Measurements from ENCODE around the gene PRKG1. TPM values are rescaled to one million over a fixed set of nuclear protein-coding genes. Genes with fewer than 3 reads are reported as not detected.
"Not testable (repeated sequence)": the region's sequence is repeated elsewhere in the genome, so short reads cannot be mapped to it uniquely, and the experiment has no call there.

Gene PRKG1
- total RNA-seq, 1 experiment from 2014 or later = 1.7 TPM

DNA sequence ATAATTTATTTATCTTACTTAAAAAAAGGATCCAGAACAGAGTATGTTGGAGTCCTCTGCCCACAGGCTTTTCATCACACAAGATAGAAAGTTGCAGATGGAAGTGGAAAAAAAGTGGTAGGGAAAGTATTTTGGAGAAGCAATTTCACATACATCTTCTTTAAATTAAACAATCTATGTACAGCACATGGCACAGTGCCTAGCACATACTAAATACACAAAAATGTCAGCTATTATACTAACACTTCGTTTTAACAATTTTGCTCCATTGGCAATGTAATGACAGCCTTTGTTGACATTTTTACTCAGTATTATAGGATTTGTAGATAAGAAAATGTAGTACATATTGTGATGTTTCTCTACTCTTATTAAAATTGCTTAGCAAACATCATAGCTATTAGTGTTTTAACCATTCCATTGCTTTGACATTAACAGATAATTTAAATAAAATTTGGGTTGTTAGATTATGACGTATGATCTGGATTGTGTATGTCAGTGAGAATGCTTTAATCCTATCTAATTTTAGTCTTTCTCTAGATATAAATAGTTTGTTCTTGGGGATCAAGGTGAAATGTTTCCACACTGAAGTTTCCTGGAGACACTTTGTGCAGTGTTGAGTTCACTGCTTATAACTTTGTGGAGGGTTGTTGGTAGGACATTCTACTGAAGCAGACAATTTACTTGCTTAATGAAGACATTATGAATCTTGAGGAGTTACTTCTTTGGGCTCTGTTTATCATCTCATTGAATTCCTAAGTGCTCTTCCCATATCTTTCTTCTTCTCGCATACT lies 1037.0 kb downstream of the PRKG1 start:
- no peak for DNase-seq (ENCODE audit: low read depth)

DNA sequence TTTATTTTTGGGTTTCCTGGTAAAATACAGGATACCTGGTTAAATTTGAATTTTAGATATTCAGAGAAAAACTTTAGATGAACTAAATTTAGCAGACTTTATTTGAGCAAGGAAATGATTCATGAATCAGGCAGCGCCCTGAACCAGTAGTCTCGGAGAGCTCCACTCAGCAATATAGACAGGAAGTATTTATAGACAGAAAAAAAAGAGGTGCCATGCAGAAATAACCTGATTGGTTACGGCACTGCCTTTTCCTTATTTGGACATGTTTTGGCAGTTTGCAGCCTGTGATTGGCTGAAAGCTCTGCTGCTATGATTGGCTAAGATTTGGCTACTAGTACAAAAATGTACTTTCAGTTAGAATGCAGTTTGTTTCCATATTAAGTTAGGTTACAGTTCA lies 1041.5 kb downstream of the PRKG1 start:
- DNase-seq (ENCODE audit: low read depth) = peak; percentile 49

DNA sequence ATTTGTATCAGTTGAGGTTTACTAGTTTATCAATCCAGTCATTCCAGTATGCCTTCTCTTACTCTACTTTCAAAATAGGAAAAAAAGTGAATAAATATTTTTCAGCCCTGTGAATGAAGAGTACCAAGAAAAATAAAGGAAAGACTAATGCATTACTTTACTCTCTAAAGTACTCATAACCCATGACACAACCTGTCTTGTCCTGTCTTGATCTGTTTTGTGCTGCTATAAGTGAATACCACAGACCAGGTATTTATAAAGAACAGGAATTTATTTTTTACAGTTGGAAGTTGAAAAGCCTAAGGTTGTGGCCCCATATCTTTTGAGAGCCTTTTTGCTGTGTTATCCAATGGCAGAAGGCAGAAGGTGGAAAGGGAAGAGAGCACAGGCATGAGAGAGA lies 1045.2 kb downstream of the PRKG1 start:
- DNase-seq (ENCODE audit: low read depth) = no peak

DNA sequence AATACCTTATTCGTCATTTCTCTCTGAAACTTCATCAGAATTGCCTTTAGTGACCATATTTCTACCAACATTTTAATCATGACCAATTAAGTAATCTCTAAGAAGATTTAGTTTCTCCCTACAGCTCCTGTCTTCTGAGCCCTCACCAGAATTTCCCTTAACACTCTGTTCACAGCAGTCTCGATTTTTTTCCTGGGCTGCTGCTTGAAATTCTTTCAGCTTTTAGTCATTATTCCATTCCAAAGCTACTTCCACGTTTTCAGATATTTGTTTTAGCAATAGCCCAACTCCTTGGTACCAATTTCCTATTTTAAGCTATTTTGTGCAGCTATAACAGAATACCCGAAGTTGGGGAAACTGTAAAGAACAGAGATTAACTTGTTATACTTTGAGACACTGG lies 1047.4 kb downstream of the PRKG1 start:
- no peak for DNase-seq (ENCODE audit: low read depth)

DNA sequence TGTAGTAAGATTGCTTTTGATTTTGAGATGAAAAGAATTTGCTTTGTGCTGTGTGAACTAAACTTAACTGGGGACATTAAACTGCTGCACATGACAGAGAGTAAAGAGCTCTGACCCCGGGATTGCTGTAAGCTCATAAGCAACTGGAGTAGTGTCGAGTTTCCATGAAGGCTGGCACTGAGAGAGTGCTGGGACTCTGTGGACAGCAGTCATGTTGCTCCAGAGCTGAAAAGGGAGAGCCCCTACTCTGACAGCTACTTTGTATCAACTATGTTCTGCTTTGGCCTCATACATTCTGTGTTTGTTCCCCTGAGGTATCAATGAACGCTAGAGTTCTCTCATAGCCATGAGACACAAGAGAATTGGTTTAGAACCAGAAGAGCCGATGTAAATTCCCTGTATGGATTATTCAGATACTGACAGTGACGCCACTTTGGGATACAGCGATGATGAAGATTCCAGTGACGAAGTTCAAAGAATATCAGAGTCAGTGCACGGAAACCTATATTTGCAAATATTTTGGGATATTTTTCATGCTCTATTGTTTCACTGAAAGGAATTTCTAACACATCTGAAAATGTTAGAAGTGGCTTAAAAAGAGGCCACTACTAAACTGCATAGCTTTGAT lies 1053.9 kb downstream of the PRKG1 start:
- no peak for DNase-seq (ENCODE audit: low read depth)

DNA sequence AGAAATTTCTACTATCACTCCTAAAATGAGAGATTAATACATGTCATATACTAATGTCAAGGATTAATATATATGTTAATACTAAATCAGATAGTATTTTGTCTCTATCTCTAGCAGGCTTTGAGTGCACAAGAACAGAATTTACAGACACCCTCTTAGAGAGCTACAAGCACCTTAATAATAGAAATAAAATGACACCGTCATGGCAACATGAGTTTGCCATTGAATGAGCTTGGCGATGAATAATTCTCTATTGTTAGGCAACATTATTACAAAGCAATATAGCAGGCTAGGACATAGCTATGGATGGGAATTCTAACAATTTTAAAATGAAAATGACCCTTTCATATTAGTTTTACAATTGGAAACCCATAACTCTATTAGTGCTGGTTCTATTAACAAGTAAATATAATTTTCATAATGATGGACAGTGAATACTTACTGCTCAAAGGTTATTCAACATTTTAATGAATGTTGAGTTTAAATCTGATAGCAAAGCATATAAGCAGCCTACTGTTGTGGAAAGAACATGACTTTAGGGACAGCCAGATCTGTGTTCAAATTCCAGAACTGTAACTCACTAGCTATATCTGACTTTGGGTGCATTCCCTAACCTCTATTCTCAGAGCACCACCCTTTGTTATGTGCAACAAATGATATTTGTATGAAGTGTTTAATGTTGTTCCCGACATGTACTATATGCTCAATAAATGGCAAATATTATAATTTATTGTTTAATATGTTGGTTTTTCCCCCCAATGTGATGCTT lies 1055.3 kb downstream of the PRKG1 start:
- no peak for DNase-seq (ENCODE audit: low read depth)

DNA sequence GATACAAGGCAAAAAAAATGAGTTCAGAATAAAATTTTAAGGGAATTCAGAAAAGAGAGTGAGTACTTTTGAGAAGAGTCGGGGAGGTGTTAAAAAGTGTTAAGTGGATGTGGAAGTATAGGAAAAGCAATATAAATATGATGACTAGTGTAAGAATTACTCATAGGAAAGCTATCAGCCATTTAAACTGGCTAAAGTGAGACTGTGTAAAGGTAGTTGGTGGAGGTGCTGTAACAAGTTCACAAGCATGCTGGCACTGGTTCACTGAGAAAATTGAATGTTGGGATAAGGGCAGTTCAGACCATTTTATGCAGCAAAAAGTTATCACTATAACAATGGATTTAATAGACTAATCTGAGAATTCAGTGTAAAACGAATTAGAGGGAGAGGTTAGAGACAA lies 1060.8 kb downstream of the PRKG1 start:
- DNase-seq (ENCODE audit: low read depth) = no peak

DNA sequence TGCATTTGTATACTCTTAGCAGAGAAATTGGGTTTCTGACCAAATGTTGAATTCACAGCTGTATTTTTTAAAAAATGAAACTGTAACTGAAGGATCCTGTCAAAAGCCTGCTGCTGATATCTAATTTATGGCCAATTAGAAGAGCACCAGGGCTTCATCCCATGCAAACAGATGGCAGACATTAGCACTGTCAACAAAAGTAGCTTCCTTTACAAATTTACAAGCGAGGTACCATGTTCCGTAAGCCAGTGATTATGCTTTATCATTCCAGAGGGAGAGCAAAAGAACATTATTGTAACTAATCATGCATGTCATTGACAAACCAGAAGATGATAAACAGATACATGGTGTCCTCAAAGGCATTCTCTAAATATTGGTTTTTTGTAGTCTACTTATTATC lies 1062.6 kb downstream of the PRKG1 start:
- DNase-seq (ENCODE audit: low read depth) = no peak

DNA sequence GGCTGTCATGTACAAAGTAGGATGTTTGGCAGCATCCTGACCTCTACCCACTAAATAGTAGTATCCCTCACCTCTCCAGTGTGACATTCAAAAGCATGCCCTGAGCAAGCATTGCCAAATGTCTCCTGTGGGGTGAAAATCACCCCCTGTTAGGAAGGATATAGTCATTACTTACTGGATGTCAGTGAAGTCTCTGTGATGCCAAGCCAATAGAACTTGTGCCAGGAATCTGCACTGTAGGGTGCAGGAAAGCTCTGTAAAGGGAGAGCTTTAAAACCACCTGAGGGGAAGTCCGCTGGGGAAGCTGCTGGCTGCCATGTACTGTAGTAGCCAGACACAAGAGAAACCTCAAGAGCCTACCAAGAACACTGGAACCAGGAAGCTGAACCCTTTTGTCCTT lies 1069.1 kb downstream of the PRKG1 start:
- DNase-seq (ENCODE audit: low read depth) = no peak

DNA sequence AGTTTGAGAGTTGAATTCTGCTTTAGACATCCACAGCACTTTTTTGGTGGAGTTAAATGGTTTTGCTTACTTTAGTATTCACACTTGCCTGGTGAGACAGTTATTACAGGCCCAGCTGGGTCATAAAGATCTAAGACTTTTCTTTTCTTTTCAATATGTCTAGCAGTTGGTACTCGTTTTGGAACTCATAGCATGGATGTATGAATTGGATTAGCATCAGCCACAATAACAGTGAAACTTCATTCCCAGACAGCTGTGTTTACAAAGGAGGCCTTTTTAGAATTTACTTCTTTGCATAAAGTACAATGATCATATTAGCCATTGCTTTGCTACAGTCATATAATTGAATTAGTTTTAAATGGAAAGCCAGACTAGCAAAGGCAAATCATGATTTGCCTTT lies 1071.3 kb downstream of the PRKG1 start:
- DNase-seq (ENCODE audit: low read depth) = no peak

DNA sequence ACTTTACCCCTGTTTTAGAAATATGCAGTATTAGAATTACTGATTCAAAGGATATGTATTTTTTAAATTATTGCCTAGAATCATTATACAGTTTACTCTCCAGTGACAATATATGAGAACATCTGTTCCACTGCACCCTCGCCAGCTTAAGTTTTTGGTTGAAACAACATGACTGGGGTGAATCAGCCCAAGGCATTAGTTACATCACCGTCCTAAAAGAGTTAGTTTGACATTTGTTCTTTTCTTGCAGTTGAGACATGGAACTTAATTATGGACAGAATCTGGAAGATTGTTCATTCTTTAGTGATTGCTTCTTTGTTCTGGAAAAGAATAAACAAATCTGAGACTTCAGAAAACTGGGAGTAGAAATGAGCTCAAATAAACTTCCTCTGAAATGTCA lies 1072.5 kb downstream of the PRKG1 start:
- no peak for DNase-seq (ENCODE audit: low read depth)

DNA sequence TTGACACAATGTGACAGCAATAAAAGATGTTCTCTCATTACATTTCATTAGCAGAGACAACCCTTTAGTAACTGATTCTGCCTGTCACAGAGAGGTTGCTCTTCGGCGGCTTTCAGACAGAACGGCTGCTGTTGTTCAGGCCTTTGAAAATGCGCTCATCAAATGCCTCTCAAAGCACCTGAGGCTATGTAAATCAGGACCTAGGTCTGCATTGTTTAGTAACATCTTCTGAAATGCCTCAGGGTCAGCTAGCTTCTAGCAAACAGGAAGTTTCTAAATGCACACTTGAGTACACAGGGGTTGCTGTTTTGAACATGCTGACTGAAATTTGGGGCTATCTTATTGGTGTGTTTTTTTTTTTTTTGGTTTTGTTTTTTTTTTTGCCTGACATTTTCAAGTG lies 1096.5 kb downstream of the PRKG1 start:
- no peak for DNase-seq (ENCODE audit: low read depth)

DNA sequence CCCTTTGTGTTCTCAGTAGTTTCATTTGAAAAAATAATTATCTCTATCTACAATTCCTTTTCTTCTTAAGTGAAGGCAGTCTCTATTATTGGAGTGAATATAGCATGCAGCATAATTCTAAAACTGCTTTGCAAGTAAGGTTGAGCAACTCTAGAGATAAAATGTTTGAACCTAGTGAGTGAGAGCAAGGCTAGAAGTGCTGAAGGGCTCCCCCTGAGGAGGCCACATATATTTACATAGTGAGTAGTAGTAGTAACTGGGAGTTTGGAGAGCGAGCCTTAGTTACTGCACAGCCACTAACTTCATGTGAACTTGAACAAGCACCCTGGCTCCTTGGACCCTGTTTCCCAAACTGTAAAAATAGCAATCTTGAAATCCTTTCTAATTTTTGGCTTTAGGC lies 1098.3 kb downstream of the PRKG1 start:
- DNase-seq (ENCODE audit: low read depth) = peak; percentile 12

DNA sequence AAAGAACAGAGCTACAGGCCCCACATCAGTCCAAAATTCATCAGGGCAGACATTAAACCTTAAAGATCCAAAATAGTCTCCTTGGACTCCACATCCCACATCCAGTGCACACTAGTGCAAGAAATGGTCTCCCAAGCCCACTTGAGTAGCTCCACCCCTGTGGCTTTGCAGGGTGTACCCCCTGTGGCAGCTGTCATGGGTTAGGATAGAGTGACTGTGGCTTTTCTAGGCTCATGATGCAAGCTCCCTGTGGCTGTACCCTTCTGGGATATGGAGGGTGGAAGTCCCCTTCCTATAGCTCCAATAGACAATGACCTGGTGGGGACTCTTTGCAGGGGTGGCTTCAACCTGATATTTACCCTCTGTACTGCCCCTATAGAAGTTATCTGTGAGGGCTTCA lies 1111.0 kb downstream of the PRKG1 start:
- DNase-seq (ENCODE audit: low read depth) = no peak

DNA sequence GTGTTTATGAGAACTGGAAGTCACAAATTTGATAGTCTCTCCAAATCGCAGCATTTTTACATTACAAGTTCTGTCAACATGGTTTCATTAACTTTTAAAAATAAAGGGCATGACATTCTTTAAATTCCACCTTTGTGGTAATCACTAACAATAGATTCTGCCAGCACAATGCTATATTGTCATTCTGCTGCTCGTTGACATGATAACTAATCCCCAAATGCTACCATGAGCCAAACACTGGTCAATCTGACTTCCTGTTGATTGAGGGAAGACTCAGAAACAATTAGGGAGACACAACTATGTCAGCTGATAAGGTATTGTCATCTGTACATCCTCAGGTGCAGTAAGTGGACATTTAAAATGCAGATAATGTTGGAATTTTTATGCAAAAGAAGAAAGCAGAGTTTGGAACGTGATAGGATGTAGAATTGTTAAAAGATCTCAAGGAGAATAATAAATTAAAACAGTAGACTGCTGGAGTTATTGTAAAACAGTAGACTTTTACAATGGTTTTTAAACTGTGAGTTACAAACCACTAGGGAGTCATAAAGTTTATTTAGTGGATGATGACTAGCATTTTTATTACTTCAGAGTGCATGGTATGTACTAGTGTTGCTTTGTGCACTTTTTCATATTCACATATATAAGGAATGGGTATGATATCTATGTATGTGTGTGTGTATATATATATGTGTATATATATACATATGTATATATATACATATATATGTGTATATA lies 1113.4 kb downstream of the PRKG1 start:
- DNase-seq (ENCODE audit: low read depth) = no peak

DNA sequence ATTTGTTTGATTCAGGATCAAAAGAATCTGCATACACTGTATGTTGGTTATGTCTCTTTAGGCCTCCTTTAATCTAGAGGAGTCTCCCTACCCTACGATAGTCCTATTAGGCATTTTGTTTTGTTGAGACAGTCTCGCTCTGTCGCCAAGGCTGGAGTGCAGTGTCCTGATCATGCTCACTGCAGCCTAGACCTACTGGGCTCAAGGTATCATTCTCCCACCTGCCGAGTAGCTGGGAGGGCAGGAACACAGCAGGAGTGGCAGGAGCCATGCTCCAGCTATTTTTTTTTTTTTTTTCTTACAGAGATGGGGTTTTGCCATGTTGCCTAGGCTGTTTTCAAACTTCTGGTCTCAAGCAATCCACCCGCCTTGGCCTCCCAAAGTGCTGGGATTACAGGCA lies 1116.8 kb downstream of the PRKG1 start:
- DNase-seq (ENCODE audit: low read depth) = no peak

DNA sequence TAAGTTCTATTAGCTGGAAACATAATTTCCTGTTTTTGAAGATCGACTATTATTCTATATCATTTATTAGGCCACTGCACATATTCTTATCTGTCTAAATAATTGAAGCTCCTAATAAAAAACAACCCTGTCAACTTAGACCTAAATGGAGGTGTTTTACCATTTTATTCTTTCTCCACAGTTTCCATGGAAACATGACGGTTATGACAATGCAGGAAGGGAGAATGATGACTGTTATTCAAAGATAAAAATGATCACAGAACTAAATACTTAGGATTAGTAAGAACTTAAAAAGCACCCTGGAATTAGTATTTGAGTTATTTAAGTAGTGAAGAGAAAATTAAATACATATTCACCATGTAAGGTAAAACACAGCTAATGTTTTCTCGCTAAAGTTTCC lies 1119.9 kb downstream of the PRKG1 start:
- DNase-seq (ENCODE audit: low read depth) = no peak

DNA sequence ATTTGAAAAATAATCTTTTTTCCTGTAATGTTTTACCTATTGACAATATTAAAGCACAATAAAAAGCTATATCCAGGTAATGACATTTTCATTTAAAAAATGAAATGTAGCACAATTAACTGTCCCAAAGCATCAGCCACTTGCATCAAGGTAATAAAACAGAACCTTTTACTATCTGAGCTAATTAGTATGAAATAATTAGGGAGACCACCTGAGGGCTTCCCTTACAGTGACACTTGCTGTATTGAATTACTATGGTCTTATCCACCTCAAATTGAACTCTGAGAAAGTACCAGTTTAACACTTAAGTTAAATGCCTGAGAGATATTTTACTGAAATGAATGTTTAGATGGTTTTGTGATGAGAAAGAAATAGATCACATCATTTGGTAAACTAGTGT lies 1120.4 kb downstream of the PRKG1 start:
- no peak for DNase-seq (ENCODE audit: low read depth)

DNA sequence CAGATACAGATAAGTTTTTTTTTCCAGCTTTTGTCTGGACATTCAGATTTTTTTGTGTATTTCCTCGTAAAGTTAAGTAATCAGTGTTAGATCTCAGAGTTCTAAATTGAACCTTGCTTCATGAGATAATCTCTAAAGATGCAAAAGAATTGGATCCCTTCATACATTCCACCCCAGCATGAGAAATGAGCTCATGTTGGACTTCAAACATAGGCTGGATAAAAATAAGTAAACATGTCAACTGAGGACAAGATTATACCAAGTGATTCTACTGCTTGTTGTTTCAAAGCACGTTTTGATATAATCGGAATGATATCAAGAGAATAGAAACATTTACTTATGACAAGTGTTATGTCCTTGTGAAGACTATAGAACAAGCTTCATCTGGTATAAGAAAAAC lies 1122.8 kb downstream of the PRKG1 start:
- DNase-seq (ENCODE audit: low read depth) = no peak

DNA sequence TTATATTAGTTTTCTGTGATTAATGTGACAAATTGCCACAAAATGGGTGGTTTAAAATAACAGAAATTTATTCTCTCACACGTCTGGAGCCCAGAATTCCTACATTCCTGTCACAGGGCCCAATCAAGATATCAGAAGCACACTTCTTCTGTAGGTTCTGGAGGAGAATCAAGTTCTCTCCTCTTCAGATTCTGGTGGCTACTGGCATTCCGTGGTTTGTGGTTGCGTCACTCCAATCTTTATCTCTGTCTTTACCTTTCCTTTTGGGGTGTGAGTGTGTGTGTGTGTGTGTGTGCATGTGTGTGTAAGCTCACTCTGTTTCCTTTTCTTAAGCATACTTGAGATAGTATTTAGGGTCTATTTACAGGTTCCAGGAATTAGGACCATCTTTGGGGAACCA lies 1124.3 kb downstream of the PRKG1 start:
- DNase-seq (ENCODE audit: low read depth) = peak; percentile 9

DNA sequence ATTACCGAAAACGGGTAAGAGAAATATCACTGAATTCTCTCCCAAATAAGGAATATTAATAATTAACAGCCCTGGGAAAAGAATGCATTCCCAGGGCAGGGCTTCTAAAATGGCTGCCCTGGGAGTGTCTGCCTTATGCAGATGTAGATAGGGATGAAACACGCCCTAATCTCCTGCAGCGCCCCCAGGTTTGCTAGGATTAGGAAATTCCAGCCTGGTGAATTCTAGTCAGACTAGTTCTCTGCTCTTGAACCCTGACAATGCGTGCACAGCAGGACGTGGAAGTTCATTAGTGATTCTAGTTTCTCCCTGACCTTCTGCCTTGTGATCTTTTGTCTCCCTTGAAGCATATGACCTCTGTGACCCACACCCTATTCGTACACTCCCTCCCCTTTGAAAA lies 1130.6 kb downstream of the PRKG1 start:
- DNase-seq (ENCODE audit: low read depth) = not testable (repeated sequence)

DNA sequence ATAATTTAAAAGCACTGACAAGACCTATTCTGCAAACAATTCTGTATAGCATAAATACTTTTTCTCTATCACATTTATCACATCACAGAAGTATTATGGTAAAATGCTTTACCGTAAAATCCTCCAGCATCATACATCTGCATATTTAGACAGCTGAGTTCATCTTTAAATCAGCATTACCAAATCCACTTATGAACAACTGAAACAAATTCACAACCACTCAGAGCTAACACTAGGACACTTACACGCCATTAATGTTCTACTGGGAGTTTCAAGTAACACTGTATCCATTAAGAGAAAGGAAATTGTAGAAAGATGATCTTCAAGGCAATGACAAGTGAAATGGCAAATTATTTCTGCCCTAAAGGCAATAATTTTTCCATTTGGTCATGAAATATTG lies 1134.1 kb downstream of the PRKG1 start:
- no peak for DNase-seq (ENCODE audit: low read depth)

All from M059J (cell line).